H1 (cell line): ENCODE measurements around the gene RPL36A. TPM values are rescaled to one million over a fixed set of nuclear protein-coding genes. Genes with fewer than 3 reads are reported as not detected.

Experiments
- CTCF ChIA-PET: fragments of 300-600 bp; sonication (Branson Sonifier 250); formaldehyde crosslinking; loops from one replicate; lab custom pipeline; 2021; ENCODE audit not compliant: partially characterized antibody; lab: Charles Lee
- POLR2A ChIA-PET: fragments of 300-600 bp; sonication (Branson Sonifier 250); formaldehyde crosslinking; loops from one replicate; lab custom pipeline; 2021; ENCODE audit warnings: inconsistent platforms; ENCODE audit not compliant: partially characterized antibody; lab: Charles Lee
- DNase-seq, 2 experiments: peaks; one replicate each; pipeline versions ENCODE4 v3.0.0 to v3.0.0-alpha.2; 2010 to 2022; ENCODE audit warnings: low spot score in 2 of 2, low read depth in 1 of 2, mixed read lengths in 1 of 2
- FAIRE-seq: peaks from 2 replicates; lab custom pipeline; 2011; peaks lifted over from hg19 to GRCh38; lab: Jason Lieb, UNC
- H2AFZ ChIP-seq: 2 replicates; pipeline ENCODE4 v1.8.1; 2012; ENCODE audit warnings: low read length, inconsistent platforms
- H2AK5ac ChIP-seq: 2 replicates; pipeline ENCODE4 v1.6.1; 2013; ENCODE audit warnings: low read depth, low read length
- H2BK120ac ChIP-seq: replicated peaks from 2 replicates; pipeline ENCODE3; 2013; ENCODE audit warnings: low read depth, low read length, inconsistent platforms
- H2BK12ac ChIP-seq: 2 replicates; pipeline ENCODE4 v1.6.1; 2013; ENCODE audit warnings: low read depth, low read length
- H2BK15ac ChIP-seq: 2 replicates; pipeline ENCODE4 v1.6.1; 2013; ENCODE audit warnings: low read length
- H2BK20ac ChIP-seq: 2 replicates; pipeline ENCODE4 v1.6.1; 2013; ENCODE audit warnings: low read length
- H2BK5ac ChIP-seq: 2 replicates; pipeline ENCODE4 v1.6.1; 2013; ENCODE audit warnings: low read depth, low read length
- H3K14ac ChIP-seq: 2 replicates; pipeline ENCODE4 v1.6.1; 2013; ENCODE audit warnings: inconsistent platforms; ENCODE audit not compliant: insufficient read length
- H3K18ac ChIP-seq: 2 replicates; pipeline ENCODE4 v1.6.1; 2013; ENCODE audit warnings: low read length; ENCODE audit errors: extremely low read depth
- H3K23ac ChIP-seq: 2 replicates; pipeline ENCODE4 v1.6.1; 2013; ENCODE audit warnings: inconsistent platforms; ENCODE audit not compliant: insufficient read length
- H3K23me2 ChIP-seq: 2 replicates; pipeline ENCODE4 v1.6.1; 2013; ENCODE audit warnings: low read depth, low read length
- H3K27ac ChIP-seq: 2 replicates; pipeline ENCODE4 v1.6.1; 2011; ENCODE audit warnings: low read depth, low read length, inconsistent platforms
- H3K27me3 ChIP-seq, 4 experiments: replicated peaks in 1 of 4; 1 replicate in 1 of 4; 2 replicates in 3 of 4; pipeline versions ENCODE4 v1.6.1 to v1.8.1; 2011 to 2013; ENCODE audit warnings: low read length in 3 of 4, mild to moderate bottlenecking in 3 of 4, inconsistent platforms in 2 of 4, mixed read lengths in 2 of 4, moderate library complexity in 1 of 4; ENCODE audit not compliant: control insufficient read depth in 3 of 4, insufficient read depth in 3 of 4; ENCODE audit errors: extremely low read depth in 1 of 4
- H3K36me3 ChIP-seq, 4 experiments: 2 replicates each; pipeline versions ENCODE4 v1.6.1 to v1.8.1; 2011 to 2013; ENCODE audit warnings: mild to moderate bottlenecking in 4 of 4, low read length in 3 of 4, moderate library complexity in 2 of 4, control low read depth in 1 of 4, inconsistent platforms in 1 of 4; ENCODE audit not compliant: insufficient read depth in 4 of 4, control insufficient read depth in 2 of 4
- H3K4ac ChIP-seq: replicated peaks from 2 replicates; pipeline ENCODE3; 2013; ENCODE audit warnings: low read length, low read depth, mixed read lengths, inconsistent platforms; ENCODE audit not compliant: insufficient read length
- H3K4me1 ChIP-seq, 4 experiments: replicated peaks in 1 of 4; 1 replicate in 1 of 4; 2 replicates in 3 of 4; pipeline versions ENCODE4 v1.6.1 to v1.8.1; 2011 to 2013; ENCODE audit warnings: low read length in 3 of 4, inconsistent platforms in 2 of 4, mixed read lengths in 1 of 4; ENCODE audit not compliant: insufficient read depth in 4 of 4, control insufficient read depth in 3 of 4
- H3K4me2 ChIP-seq, 2 experiments: 2 replicates each; pipeline versions ENCODE4 v1.6.1 to v1.8.1; 2011 to 2013; ENCODE audit warnings: low read depth in 2 of 2, low read length in 2 of 2, control low read depth in 1 of 2, inconsistent platforms in 1 of 2, mild to moderate bottlenecking in 1 of 2; ENCODE audit not compliant: insufficient read depth in 1 of 2
- H3K4me3 ChIP-seq, 4 experiments: fragments of 200-600, 300-600 bp in 1 of 4; sonication (generic), shearing (Covaris generic), sonication (Bioruptor Twin) in 1 of 4; 2 replicates each; pipeline versions ENCODE4 v1.5.1 to v1.8.1; 2011 to 2016; ENCODE audit warnings: low read length in 4 of 4, low read depth in 3 of 4, control low read depth in 2 of 4, inconsistent platforms in 2 of 4, mild to moderate bottlenecking in 2 of 4, mixed read lengths in 1 of 4, moderate library complexity in 1 of 4; ENCODE audit not compliant: insufficient read depth in 2 of 4; ENCODE audit errors: extremely low read depth in 1 of 4
- H3K56ac ChIP-seq: replicated peaks from 2 replicates; pipeline ENCODE3; 2013; ENCODE audit warnings: low read depth, mild to moderate bottlenecking, mixed read lengths, low read length, inconsistent platforms; ENCODE audit not compliant: insufficient read length
- H3K79me1 ChIP-seq: 2 replicates; pipeline ENCODE4 v1.6.1; 2013; ENCODE audit warnings: low read depth, low read length, control low read depth
- H3K79me2 ChIP-seq, 2 experiments: 2 replicates each; pipeline versions ENCODE4 v1.6.1 to v1.8.1; 2012 to 2013; ENCODE audit warnings: low read length in 2 of 2, mild to moderate bottlenecking in 2 of 2, inconsistent platforms in 1 of 2; ENCODE audit not compliant: insufficient read depth in 2 of 2, control insufficient read depth in 1 of 2
- H3K9ac ChIP-seq, 4 experiments: replicated peaks in 1 of 4; 1 replicate in 1 of 4; 2 replicates in 3 of 4; pipeline versions ENCODE4 v1.6.1 to v1.8.1; 2011 to 2013; ENCODE audit warnings: low read depth in 3 of 4, low read length in 3 of 4, control low read depth in 2 of 4, mild to moderate bottlenecking in 2 of 4, moderate library complexity in 2 of 4, inconsistent platforms in 1 of 4; ENCODE audit errors: extremely low read depth in 1 of 4
- H3K9me3 ChIP-seq, 2 experiments: 2 replicates each; pipeline versions ENCODE4 v1.6.1 to v1.8.1; 2012 to 2013; ENCODE audit warnings: mild to moderate bottlenecking in 2 of 2, moderate library complexity in 2 of 2, control low read depth in 1 of 2, inconsistent platforms in 1 of 2, low read depth in 1 of 2, low read length in 1 of 2, mixed read lengths in 1 of 2; ENCODE audit not compliant: insufficient read depth in 2 of 2
- H4K20me1 ChIP-seq, 2 experiments: replicated peaks in 1 of 2; 2 replicates each; pipeline versions ENCODE3 to v1.8.1; 2011 to 2013; ENCODE audit warnings: inconsistent platforms in 2 of 2, low read length in 2 of 2, mild to moderate bottlenecking in 1 of 2; ENCODE audit not compliant: insufficient read depth in 2 of 2, control insufficient read depth in 1 of 2
- H4K5ac ChIP-seq: 2 replicates; pipeline ENCODE4 v1.6.1; 2013; ENCODE audit warnings: low read length, low read depth, mixed read lengths, inconsistent platforms; ENCODE audit not compliant: insufficient read length
- H4K8ac ChIP-seq: 2 replicates; pipeline ENCODE4 v1.8.0; 2013; ENCODE audit warnings: mild to moderate bottlenecking, moderate library complexity, low read length, inconsistent platforms; ENCODE audit not compliant: insufficient read depth; ENCODE audit errors: extremely low read depth
- H4K91ac ChIP-seq: replicated peaks from 2 replicates; pipeline ENCODE3; 2013; ENCODE audit warnings: low read length, mixed read lengths, inconsistent platforms; ENCODE audit not compliant: insufficient read length
- GTF2F1 ChIP-seq: IDR thresholded peaks from 2 replicates; pipeline ENCODE4 v1.6.1; 2012; ENCODE audit warnings: low read depth, low read length, improper control_type of control experiment, borderline replicate concordance
- KDM5A ChIP-seq: fragments of 200-600 bp; IDR thresholded peaks from 2 replicates; pipeline ENCODE4 v1.7.1; 2012; ENCODE audit warnings: mild to moderate bottlenecking, low read length, inconsistent platforms, mixed read lengths
- POLR2A ChIP-seq, 2 experiments: IDR thresholded peaks; 1 replicate in 1 of 2; 2 replicates in 1 of 2; pipeline ENCODE4 v1.6.1; 2011; ENCODE audit warnings: low read depth in 2 of 2, low read length in 2 of 2, mild to moderate bottlenecking in 2 of 2; ENCODE audit errors: control extremely low read depth in 1 of 2
- POLR2AphosphoS5 ChIP-seq: IDR thresholded peaks from 2 replicates; pipeline ENCODE4 v1.6.1; 2011; ENCODE audit warnings: low read depth, low read length
- SAP30 ChIP-seq: fragments of 300-600 bp; sonication (generic); IDR thresholded peaks from 2 replicates; pipeline ENCODE4 v1.7.1; 2012; ENCODE audit warnings: low read length, moderate library complexity, mild to moderate bottlenecking, inconsistent platforms; ENCODE audit not compliant: insufficient read depth, insufficient replicate concordance
- polyA plus RNA-seq, 7 experiments: library from polyadenylated mRNA; depleted of rRNA in 3 of 7; stranded (reverse) in 5 of 7; unstranded in 2 of 7; fragments of >200 nt in 5 of 7; fragments of 200-250 nt in 2 of 7; gene quantifications; 1 replicate in 5 of 7; 2 replicates in 1 of 7; 4 replicates in 1 of 7; pipeline versions ENCODE4 v1.2.1 to v1.2.3, GENCODE V29; 2011 to 2013; ENCODE audit warnings: missing spikeins in 2 of 7, mixed read lengths in 2 of 7
- total RNA-seq: library from RNA; stranded (reverse); fragmentation: NEBNext Ultra II Directional; extraction: Animal tissue kit (Norgen Biotek cat#: 25700); gene quantifications from 2 replicates; pipeline ENCODE4 v1.2.1, GENCODE V29; 2021

RPL36A gene
- total and polyA plus RNA-seq, 2 of the 8 experiments (the other 6 are each of a cell fraction or from before 2014, with no cell fraction given), result 271 to 1,587 TPM

DNA sequence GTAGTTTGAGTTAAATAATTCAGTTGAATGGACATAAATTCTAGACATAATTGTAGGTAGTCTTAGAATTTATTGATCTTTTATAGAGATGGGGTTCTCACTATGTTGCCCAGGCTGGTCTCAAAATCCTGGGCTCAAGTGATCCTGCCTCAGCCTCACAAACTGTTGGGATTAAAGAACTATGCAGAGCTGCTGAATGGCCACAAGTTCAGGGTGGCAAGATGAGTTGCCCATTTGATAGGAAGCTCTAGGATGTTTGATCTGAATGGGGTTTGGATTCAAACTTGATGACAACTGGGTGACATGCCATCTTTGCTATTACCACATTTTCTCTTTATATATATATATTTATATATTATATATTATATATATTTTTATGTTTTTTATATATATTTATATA, 3.6 kb downstream of the RPL36A start:
- Histone ChIP-seq H3K18ac (no peak overlapping the region), H3K27ac (no peak overlapping the region), H3K4me1 (no peaks in the 10 kb centered on the region; a peak in 1 of 7 replicates), H4K5ac (no peak overlapping the region), H2BK20ac (no peak overlapping the region), H4K8ac (no peak overlapping the region), H3K4me3 (no peak overlapping the region), H2BK120ac (no peak overlapping the region), H3K14ac (no peak overlapping the region), H4K20me1 (peaks cover 0 to 2% of the 10 kb centered on the region in 2 experiments), H2BK15ac (no peak overlapping the region), H3K79me1 (no peaks in the 10 kb centered on the region), H3K23ac (no peak overlapping the region), H2AK5ac (no peak overlapping the region), H3K4ac (no peak overlapping the region), H3K79me2 (peaks cover 0 to 23% of the 10 kb centered on the region in 2 experiments; a peak in 2 of 4 replicates), H3K23me2 (peaks cover 4% of the 10 kb centered on the region; the same call in 1 of the 2 replicates), H3K36me3 (peaks cover 6 to 45% (median 18%) of the 10 kb centered on the region in 4 experiments), H2AFZ (no peak overlapping the region), H2BK5ac (no peak overlapping the region), H4K91ac (no peak overlapping the region), H3K27me3 (no peaks in the 10 kb centered on the region), H2BK12ac (no peak overlapping the region), H3K56ac (no peak overlapping the region), H3K9me3 (no peaks in the 10 kb centered on the region)
- no peak for DNase-seq
- no peak for FAIRE-seq
- CTCF ChIA-PET, result no interaction called here
- POLR2A ChIA-PET, result interaction anchor here (0.6 to 2.1 kb wide), 7 partner anchors 10 to 362 kb away, joined by 3 to 14 read pairs (median 3); partner anchors contain the start of gene GLA
- TF ChIP-seq KDM5A (no peak), GTF2F1 (no peak), POLR2AphosphoS5 (peak; percentile 68), POLR2A (IDR thresholded peaks at IDR 0.05; ENCODE audit: control extremely low read depth in 1 of 2, low read depth in 2 of 2, low read length in 2 of 2) (peak in 1 of 2 experiments; percentile 68; a peak in 1 of 3 replicates), SAP30 (no peak)
- TF ChIP-seq, all 59 proteins: peak for 2
- H3K9ac ChIP-seq, result no peak overlapping the region; a peak in 1 of 7 replicates
- no peak overlapping the region for H3K4me2 ChIP-seq
